NB4 (cell line): ENCODE measurements around the gene EIF2S3B.
"Not testable (repeated sequence)": the region's sequence is repeated elsewhere in the genome, so short reads cannot be mapped to it uniquely, and the experiment has no call there.

Experiments used
- MAX ChIP-seq: IDR thresholded peaks from 2 replicates; pipeline ENCODE4 v1.6.1; 2011; ENCODE audit warnings: low read depth, low read length
- POLR2A ChIP-seq: IDR thresholded peaks from 2 replicates; pipeline ENCODE4 v1.6.1; 2011; ENCODE audit warnings: mild to moderate bottlenecking; ENCODE audit not compliant: insufficient read length; ENCODE audit errors: extremely low read depth

GRCh38 chr12:10487328-10487727 is 18.4 kb upstream of the EIF2S3B start:
- TF ChIP-seq MAX, POLR2A: not testable (repeated sequence)
